K562 (cell line): Measurements from ENCODE around the gene MYBPHL. TPM values are rescaled to one million over a fixed set of nuclear protein-coding genes. Genes with fewer than 3 reads are reported as not detected.

Source experiments
- BRD4 ChIP-seq: fragments of 200-600 bp; sonication (generic); IDR thresholded peaks from 2 replicates; pipeline ENCODE4 v1.6.1; 2017; ENCODE audit warnings: inconsistent platforms
- ETV6 ChIP-seq, 3 experiments: fragments of 150-350 bp in 1 of 3; sonication (generic) in 1 of 3; formaldehyde crosslinking in 1 of 3; IDR thresholded peaks; 2 replicates each; pipeline versions ENCODE4 v1.6.1 to v1.8.0; 2014 to 2022; ENCODE audit warnings: borderline replicate concordance in 2 of 3, low read depth in 2 of 3, antibody characterized with exemption in 1 of 3, low read length in 1 of 3, mild to moderate bottlenecking in 1 of 3, missing genetic modification reagents in 1 of 3
- GABPB1 ChIP-seq: sonication (generic); formaldehyde crosslinking; IDR thresholded peaks from 2 replicates; pipeline ENCODE4 v1.8.0; 2022; ENCODE audit warnings: mild to moderate bottlenecking, missing genetic modification reagents
- NELFE ChIP-seq: IDR thresholded peaks from 2 replicates; pipeline ENCODE4 v1.6.1; 2011; ENCODE audit warnings: mild to moderate bottlenecking; ENCODE audit not compliant: insufficient read depth, insufficient read length
- RBM15 ChIP-seq: fragments of 200-400 bp; formaldehyde crosslinking; IDR thresholded peaks from 2 replicates; pipeline ENCODE4 v1.6.1; 2018; ENCODE audit warnings: mild to moderate bottlenecking, low read length, moderate library complexity; ENCODE audit not compliant: insufficient read depth
- ZBTB11 ChIP-seq, 3 experiments: fragments of 200-800 bp in 1 of 3; fragments of 250-450 bp in 1 of 3; fragments of 450-650 bp in 1 of 3; sonication (Bioruptor Pico) in 1 of 3; sonication (Bioruptor generic) in 1 of 3; formaldehyde crosslinking in 1 of 3; IDR thresholded peaks; 2 replicates each; pipeline versions ENCODE4 v1.6.1 to v1.8.0; 2016 to 2022; ENCODE audit warnings: mild to moderate bottlenecking in 2 of 3, missing genetic modification characterization in 2 of 3, missing compliant biosample characterization in 1 of 3, moderate library complexity in 1 of 3
- ZNF384 ChIP-seq: IDR thresholded peaks from 2 replicates; pipeline ENCODE4 v1.6.1; 2012; ENCODE audit warnings: low read depth, low read length, improper control_type of control experiment
- polyA plus RNA-seq, 8 experiments: library from polyadenylated mRNA; depleted of rRNA in 4 of 8; stranded (reverse) in 5 of 8; unstranded in 3 of 8; fragments of >200 nt; fragmentation: Nextera tagmentation in 2 of 8; fragmentation: Illumina TruSeq in 1 of 8; extraction: Ambion mirVana in 2 of 8; extraction: Trizol in 1 of 8; gene quantifications; 2 replicates each; pipeline versions ENCODE4 v1.2.1 to v1.2.3, GENCODE V29; 2011 to 2014; ENCODE audit warnings: inconsistent platforms in 1 of 8, missing spikeins in 1 of 8
- total RNA-seq, 7 experiments: library from RNA; depleted of rRNA in 6 of 7; stranded (reverse); fragments of >200 nt in 6 of 7; fragmentation: Illumina TruSeq in 2 of 7; extraction: Trizol in 2 of 7; gene quantifications; 2 replicates each; pipeline versions ENCODE4 v1.2.1 to v1.2.3, GENCODE V29; 2011 to 2021; ENCODE audit warnings: low replicate concordance in 1 of 7
- TF ChIP-seq, protein P1 (sequence below): sonication (generic); formaldehyde crosslinking; IDR thresholded peaks from 2 replicates; pipeline ENCODE4 v1.8.0; 2022; ENCODE audit warnings: mild to moderate bottlenecking, missing genetic modification reagents
- TF ChIP-seq, protein P2 (sequence below), 2 experiments: fragments of 450-650 bp; formaldehyde crosslinking in 1 of 2; IDR thresholded peaks; 2 replicates each; pipeline versions ENCODE4 v1.4.0 to v1.6.1; 2014 to 2020; ENCODE audit warnings: mild to moderate bottlenecking in 2 of 2, borderline replicate concordance in 1 of 2, low read depth in 1 of 2

Gene MYBPHL
- total and polyA plus RNA-seq, 9 of the 15 experiments (the other 6 are each of a cell fraction or from before 2014, with no cell fraction given): 0.20 to 1.9 (median 0.33) TPM

DNA sequence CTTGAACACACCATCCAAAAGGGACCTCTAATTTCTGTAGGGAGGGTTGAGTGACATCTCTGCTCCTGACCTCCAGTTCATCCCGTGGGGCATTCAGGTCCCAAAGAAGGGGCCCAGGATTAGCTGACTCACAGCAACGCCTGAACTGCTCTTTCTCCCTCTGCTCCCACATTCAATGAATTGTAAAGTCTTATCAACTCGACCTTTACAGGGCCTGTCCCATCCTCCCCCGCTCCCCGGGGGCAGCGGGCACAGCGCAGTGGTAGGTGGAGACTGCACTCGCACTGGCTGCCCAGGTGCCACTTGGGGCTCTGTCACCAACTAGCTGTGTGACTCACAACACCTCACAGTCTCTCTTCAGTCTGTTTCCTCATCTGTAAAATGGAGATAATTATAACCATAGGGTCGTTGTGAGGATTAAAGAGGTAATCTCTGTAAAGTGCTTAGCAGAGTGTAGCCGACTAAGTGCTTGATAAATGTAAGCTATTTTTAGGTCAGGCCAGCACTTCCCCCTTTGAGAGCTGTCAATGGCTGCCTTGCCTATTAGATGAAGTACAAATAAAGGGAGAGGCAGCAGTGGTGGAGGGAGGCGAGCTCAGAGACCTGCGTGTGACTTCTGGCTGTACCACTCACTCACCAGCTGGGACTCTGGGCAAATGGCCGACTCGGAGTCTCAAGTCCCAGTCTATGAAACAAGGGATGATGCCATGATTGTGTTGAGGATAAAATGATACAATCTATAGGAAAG, 637 bp upstream of the MYBPHL start (continued):
- TF ChIP-seq ZBTB11 (CRISPR knock-in tag; IDR thresholded peaks at IDR 0.05) (no peak), ETV6 (IDR thresholded peaks at IDR 0.05; ENCODE audit: borderline replicate concordance in 1 of 2, low read depth in 2 of 2, low read length in 1 of 2) (peak in 1 of 2 experiments; percentile 51; a peak in 1 of 4 replicates), ETV6 (CRISPR knock-in tag; IDR thresholded peaks at IDR 0.05; ENCODE audit: borderline replicate concordance) (no peak), BRD4 (no peak), NELFE (no peak), RBM15 (no peak), GABPB1 (CRISPR knock-in tag) (peak; percentile 51; the same call in 1 of the 2 replicates), ZNF384 (no peak)
- TF ChIP-seq, protein P1, sequence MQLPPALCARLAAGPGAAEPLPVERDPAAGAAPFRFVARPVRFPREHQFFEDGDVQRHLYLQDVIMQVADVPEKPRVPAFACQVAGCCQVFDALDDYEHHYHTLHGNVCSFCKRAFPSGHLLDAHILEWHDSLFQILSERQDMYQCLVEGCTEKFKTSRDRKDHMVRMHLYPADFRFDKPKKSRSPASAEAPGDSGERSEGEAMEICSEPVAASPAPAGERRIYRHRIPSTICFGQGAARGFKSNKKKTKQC (CRISPR knock-in tag): no peak
- TF ChIP-seq, protein P2, sequence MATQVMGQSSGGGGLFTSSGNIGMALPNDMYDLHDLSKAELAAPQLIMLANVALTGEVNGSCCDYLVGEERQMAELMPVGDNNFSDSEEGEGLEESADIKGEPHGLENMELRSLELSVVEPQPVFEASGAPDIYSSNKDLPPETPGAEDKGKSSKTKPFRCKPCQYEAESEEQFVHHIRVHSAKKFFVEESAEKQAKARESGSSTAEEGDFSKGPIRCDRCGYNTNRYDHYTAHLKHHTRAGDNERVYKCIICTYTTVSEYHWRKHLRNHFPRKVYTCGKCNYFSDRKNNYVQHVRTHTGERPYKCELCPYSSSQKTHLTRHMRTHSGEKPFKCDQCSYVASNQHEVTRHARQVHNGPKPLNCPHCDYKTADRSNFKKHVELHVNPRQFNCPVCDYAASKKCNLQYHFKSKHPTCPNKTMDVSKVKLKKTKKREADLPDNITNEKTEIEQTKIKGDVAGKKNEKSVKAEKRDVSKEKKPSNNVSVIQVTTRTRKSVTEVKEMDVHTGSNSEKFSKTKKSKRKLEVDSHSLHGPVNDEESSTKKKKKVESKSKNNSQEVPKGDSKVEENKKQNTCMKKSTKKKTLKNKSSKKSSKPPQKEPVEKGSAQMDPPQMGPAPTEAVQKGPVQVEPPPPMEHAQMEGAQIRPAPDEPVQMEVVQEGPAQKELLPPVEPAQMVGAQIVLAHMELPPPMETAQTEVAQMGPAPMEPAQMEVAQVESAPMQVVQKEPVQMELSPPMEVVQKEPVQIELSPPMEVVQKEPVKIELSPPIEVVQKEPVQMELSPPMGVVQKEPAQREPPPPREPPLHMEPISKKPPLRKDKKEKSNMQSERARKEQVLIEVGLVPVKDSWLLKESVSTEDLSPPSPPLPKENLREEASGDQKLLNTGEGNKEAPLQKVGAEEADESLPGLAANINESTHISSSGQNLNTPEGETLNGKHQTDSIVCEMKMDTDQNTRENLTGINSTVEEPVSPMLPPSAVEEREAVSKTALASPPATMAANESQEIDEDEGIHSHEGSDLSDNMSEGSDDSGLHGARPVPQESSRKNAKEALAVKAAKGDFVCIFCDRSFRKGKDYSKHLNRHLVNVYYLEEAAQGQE (IDR thresholded peaks at IDR 0.05; ENCODE audit: borderline replicate concordance): peak; percentile 7; the same call in 1 of the 2 replicates
- TF ChIP-seq, protein P2 (CRISPR knock-in tag; IDR thresholded peaks at IDR 0.05; ENCODE audit: low read depth): no peak
